HepG2 (cell line): Measurements from ENCODE around the gene PTPRH. TPM values are rescaled to one million over a fixed set of nuclear protein-coding genes. Genes with fewer than 3 reads are reported as not detected.

Experiments used
- ATF7 ChIP-seq, 2 experiments: fragments of 450-650 bp in 1 of 2; sonication (generic) in 1 of 2; formaldehyde crosslinking in 1 of 2; IDR thresholded peaks; 2 replicates each; pipeline versions ENCODE4 v1.4.0 to v1.6.1; 2016 to 2020; ENCODE audit warnings: antibody characterized with exemption in 1 of 2, mild to moderate bottlenecking in 1 of 2, missing genetic modification reagents in 1 of 2
- GTF3A ChIP-seq: sonication (generic); formaldehyde crosslinking; conservative IDR thresholded peaks from 2 replicates; pipeline ENCODE4 v1.4.0; 2020; ENCODE audit warnings: mild to moderate bottlenecking, missing genetic modification reagents
- PHF5A ChIP-seq: IDR thresholded peaks from one replicate; pipeline ENCODE4 v1.6.1; 2018; ENCODE audit warnings: low read depth, missing genetic modification reagents; ENCODE audit not compliant: unreplicated experiment
- PRPF4 ChIP-seq: fragments of 200-400 bp; formaldehyde crosslinking; IDR thresholded peaks from 2 replicates; pipeline ENCODE4 v1.6.1; 2016; ENCODE audit warnings: low read length, low read depth; ENCODE audit not compliant: poor library complexity, severe bottlenecking
- THAP11 ChIP-seq: IDR thresholded peaks from 2 replicates; pipeline ENCODE4 v1.6.1; 2016; ENCODE audit warnings: missing biosample characterization, missing genetic modification reagents
- ZC3H13 ChIP-seq: sonication (generic); formaldehyde crosslinking; IDR thresholded peaks from 2 replicates; pipeline ENCODE4 v1.8.1; 2023; ENCODE audit warnings: mild to moderate bottlenecking, missing genetic modification reagents, moderate library complexity
- ZNF12 ChIP-seq: sonication (generic); formaldehyde crosslinking; IDR thresholded peaks from 2 replicates; pipeline ENCODE4 v1.5.0; 2020; ENCODE audit warnings: missing genetic modification reagents
- ZNF598 ChIP-seq: sonication (generic); formaldehyde crosslinking; IDR thresholded peaks from 2 replicates; pipeline ENCODE4 v1.5.1; 2020; ENCODE audit warnings: mild to moderate bottlenecking, missing genetic modification reagents, borderline replicate concordance
- ZNF614 ChIP-seq: IDR thresholded peaks from 2 replicates; pipeline ENCODE4 v1.6.1; 2018; ENCODE audit warnings: missing biosample characterization, missing genetic modification reagents, inconsistent platforms, borderline replicate concordance
- polyA plus RNA-seq, 8 experiments: library from polyadenylated mRNA; depleted of rRNA in 3 of 8; stranded (reverse) in 7 of 8; unstranded in 1 of 8; fragments of >200 nt; fragmentation: Illumina TruSeq in 4 of 8; extraction: Trizol in 4 of 8; gene quantifications; 2 replicates each; pipeline versions ENCODE4 v1.2.1 to v1.2.3, GENCODE V29; 2011 to 2016; ENCODE audit warnings: low read depth in 4 of 8, missing spikeins in 1 of 8, mixed read lengths in 1 of 8; ENCODE audit not compliant: insufficient read depth in 1 of 8
- total RNA-seq, 5 experiments: library from RNA; depleted of rRNA; stranded (reverse); fragments of >200 nt; fragmentation: Illumina TruSeq; extraction: Trizol; gene quantifications; 2 replicates each; pipeline ENCODE4 v1.2.3, GENCODE V29; 2016; ENCODE audit warnings: low read depth in 1 of 5
- TF ChIP-seq, protein P1 (sequence below): IDR thresholded peaks from 2 replicates; pipeline ENCODE4 v1.6.1; 2016; ENCODE audit warnings: control low read depth
- TF ChIP-seq, protein P2 (sequence below): sonication (generic); formaldehyde crosslinking; IDR thresholded peaks from 2 replicates; pipeline ENCODE4 v1.5.0; 2020; ENCODE audit warnings: mild to moderate bottlenecking, missing genetic modification reagents
- TF ChIP-seq, protein P3 (sequence below): conservative IDR thresholded peaks from 2 replicates; pipeline ENCODE4 v1.6.1; 2018; ENCODE audit warnings: missing genetic modification reagents
- TF ChIP-seq, protein P4 (sequence below), 2 experiments: fragments of 450-650 bp in 1 of 2; sonication (generic) in 1 of 2; formaldehyde crosslinking; IDR thresholded peaks; 2 replicates each; pipeline versions ENCODE4 v1.5.0 to v1.8.0; 2020 to 2022; ENCODE audit warnings: mild to moderate bottlenecking in 1 of 2, missing genetic modification reagents in 1 of 2
- TF ChIP-seq, protein P5 (sequence below): sonication (generic); formaldehyde crosslinking; IDR thresholded peaks from 2 replicates; pipeline ENCODE4 v1.5.1; 2020; ENCODE audit warnings: mild to moderate bottlenecking, missing genetic modification reagents, moderate library complexity
- TF ChIP-seq, protein P6 (sequence below): IDR thresholded peaks from 2 replicates; pipeline ENCODE4 v1.6.1; 2016; ENCODE audit warnings: mild to moderate bottlenecking, missing biosample characterization, missing genetic modification reagents

PTPRH gene
- total and polyA plus RNA-seq, 2 of the 13 experiments (the other 11 are each of a cell fraction or from before 2014, with no cell fraction given), result 14.7 to 125 TPM

DNA sequence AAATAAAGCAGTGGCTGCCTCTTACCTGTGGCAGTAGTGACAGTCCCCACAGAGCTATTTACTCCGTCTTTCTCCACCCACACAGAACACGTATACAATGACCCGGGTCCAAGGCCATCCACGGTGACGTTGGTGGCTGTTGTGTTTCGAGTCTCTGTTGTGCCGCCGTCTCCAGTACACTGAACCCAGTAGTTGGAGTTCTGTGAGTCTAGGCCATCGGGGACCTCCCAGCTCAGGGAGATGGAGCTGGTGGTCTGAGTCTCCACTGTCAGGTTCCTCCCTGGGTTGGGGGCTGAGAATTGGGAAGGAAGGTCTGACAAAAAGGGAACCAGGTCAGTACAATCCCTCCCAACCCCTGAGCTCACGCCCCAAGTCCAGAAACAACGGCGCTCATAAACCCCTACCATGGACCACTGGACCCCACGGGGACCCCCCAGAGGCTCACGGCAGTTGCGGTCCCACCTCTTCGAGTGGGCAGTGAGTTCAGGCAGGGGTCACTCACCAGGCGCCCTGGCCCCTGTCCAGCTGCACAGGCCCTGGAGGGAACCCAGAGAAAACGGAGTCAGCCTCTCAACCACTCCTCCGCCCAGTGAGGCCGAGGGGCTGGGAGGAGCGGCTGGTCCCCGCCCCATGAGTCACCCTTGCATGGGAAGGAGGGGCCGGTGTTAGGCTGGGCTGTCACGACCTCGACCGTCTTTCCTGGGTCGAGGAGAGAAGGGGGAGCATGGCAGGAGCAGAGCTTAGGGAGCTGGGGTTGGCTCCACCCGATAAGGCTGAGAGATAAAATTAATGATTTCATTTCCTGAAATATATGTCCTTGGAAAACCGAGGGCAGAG is 2.4 kb downstream of the PTPRH start (continued):
- TF ChIP-seq GTF3A (CRISPR knock-in tag) (no peak), ZNF12 (CRISPR knock-in tag) (0 out of 2 replicates have a peak, but pooled peaks have one; percentile 35), ZC3H13 (peak; percentile 27), PRPF4 (no peak), ZNF598 (CRISPR knock-in tag) (peak; percentile 75; the same call in 1 of the 2 replicates), ATF7 (IDR thresholded peaks at IDR 0.05) (no peak), ATF7 (CRISPR knock-in tag; IDR thresholded peaks at IDR 0.05) (no peak; the same call in 1 of the 2 replicates), PHF5A (CRISPR knock-in tag) (peak; percentile 79), THAP11 (CRISPR knock-in tag) (peak; percentile 73), ZNF614 (CRISPR knock-in tag) (peak; percentile 20; the same call in 1 of the 2 replicates)
- TF ChIP-seq, protein P1, sequence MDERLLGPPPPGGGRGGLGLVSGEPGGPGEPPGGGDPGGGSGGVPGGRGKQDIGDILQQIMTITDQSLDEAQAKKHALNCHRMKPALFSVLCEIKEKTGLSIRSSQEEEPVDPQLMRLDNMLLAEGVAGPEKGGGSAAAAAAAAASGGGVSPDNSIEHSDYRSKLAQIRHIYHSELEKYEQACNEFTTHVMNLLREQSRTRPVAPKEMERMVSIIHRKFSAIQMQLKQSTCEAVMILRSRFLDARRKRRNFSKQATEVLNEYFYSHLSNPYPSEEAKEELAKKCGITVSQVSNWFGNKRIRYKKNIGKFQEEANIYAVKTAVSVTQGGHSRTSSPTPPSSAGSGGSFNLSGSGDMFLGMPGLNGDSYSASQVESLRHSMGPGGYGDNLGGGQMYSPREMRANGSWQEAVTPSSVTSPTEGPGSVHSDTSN (CRISPR knock-in tag), result no peak
- TF ChIP-seq, protein P2, sequence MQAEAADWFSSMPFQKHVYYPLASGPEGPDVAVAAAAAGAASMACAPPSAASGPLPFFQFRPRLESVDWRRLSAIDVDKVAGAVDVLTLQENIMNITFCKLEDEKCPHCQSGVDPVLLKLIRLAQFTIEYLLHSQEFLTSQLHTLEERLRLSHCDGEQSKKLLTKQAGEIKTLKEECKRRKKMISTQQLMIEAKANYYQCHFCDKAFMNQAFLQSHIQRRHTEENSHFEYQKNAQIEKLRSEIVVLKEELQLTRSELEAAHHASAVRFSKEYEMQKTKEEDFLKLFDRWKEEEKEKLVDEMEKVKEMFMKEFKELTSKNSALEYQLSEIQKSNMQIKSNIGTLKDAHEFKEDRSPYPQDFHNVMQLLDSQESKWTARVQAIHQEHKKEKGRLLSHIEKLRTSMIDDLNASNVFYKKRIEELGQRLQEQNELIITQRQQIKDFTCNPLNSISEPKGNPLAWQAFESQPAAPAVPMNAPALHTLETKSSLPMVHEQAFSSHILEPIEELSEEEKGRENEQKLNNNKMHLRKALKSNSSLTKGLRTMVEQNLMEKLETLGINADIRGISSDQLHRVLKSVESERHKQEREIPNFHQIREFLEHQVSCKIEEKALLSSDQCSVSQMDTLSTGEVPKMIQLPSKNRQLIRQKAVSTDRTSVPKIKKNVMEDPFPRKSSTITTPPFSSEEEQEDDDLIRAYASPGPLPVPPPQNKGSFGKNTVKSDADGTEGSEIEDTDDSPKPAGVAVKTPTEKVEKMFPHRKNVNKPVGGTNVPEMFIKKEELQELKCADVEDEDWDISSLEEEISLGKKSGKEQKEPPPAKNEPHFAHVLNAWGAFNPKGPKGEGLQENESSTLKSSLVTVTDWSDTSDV (CRISPR knock-in tag), result no peak
- TF ChIP-seq, protein P3, sequence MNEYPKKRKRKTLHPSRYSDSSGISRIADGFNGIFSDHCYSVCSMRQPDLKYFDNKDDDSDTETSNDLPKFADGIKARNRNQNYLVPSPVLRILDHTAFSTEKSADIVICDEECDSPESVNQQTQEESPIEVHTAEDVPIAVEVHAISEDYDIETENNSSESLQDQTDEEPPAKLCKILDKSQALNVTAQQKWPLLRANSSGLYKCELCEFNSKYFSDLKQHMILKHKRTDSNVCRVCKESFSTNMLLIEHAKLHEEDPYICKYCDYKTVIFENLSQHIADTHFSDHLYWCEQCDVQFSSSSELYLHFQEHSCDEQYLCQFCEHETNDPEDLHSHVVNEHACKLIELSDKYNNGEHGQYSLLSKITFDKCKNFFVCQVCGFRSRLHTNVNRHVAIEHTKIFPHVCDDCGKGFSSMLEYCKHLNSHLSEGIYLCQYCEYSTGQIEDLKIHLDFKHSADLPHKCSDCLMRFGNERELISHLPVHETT (CRISPR knock-in tag), result no peak; the same call in 1 of the 2 replicates
- TF ChIP-seq, protein P4, sequence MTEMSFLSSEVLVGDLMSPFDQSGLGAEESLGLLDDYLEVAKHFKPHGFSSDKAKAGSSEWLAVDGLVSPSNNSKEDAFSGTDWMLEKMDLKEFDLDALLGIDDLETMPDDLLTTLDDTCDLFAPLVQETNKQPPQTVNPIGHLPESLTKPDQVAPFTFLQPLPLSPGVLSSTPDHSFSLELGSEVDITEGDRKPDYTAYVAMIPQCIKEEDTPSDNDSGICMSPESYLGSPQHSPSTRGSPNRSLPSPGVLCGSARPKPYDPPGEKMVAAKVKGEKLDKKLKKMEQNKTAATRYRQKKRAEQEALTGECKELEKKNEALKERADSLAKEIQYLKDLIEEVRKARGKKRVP (CRISPR knock-in tag; IDR thresholded peaks at IDR 0.05), result no peak
- TF ChIP-seq, protein P5, sequence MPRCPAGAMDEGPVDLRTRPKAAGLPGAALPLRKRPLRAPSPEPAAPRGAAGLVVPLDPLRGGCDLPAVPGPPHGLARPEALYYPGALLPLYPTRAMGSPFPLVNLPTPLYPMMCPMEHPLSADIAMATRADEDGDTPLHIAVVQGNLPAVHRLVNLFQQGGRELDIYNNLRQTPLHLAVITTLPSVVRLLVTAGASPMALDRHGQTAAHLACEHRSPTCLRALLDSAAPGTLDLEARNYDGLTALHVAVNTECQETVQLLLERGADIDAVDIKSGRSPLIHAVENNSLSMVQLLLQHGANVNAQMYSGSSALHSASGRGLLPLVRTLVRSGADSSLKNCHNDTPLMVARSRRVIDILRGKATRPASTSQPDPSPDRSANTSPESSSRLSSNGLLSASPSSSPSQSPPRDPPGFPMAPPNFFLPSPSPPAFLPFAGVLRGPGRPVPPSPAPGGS (CRISPR knock-in tag), result peak; percentile 74
- TF ChIP-seq, protein P6, sequence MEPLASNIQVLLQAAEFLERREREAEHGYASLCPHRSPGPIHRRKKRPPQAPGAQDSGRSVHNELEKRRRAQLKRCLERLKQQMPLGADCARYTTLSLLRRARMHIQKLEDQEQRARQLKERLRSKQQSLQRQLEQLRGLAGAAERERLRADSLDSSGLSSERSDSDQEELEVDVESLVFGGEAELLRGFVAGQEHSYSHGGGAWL (CRISPR knock-in tag), result 0 out of 2 replicates have a peak, but pooled peaks have one; percentile 51
